ENCODE results near the gene RGS6. TPM values are rescaled to one million over a fixed set of nuclear protein-coding genes. Genes with fewer than 3 reads are reported as not detected.

Gene RGS6
- polyA plus RNA-seq, 3 donors: not detected

GRCh38 chr14:72063761-72064282 is 131.6 kb downstream of the RGS6 start:
- no peak overlapping the region for H3K27ac Mint-ChIP-seq
- H3K27me3 Mint-ChIP-seq (ENCODE audit: low read depth in 3 of 3): peaks cover 0 to 7% (median 0%) of the 10 kb centered on the region in 3 donors

GRCh38 chr14:72064501-72064900 is 132.3 kb downstream of the RGS6 start:
- Mint-ChIP-seq H3K9me3 (peaks cover 0 to 6% (median 0%) of the 10 kb centered on the region in 7 donors), H3K4me3 (no peak overlapping the region), H3K27ac (no peak overlapping the region), H3K27me3 (ENCODE audit: low read depth in 3 of 3) (peaks cover 0 to 7% (median 0%) of the 10 kb centered on the region in 3 donors), H3K36me3 (no peaks in the 10 kb centered on the region), H3K4me1 (no peaks in the 10 kb centered on the region)
- Histone ChIP-seq H4K20me1 (ENCODE audit: insufficient read depth, low read length) (no peaks in the 10 kb centered on the region), H3K36me3 (replicated peaks in 1 of 2; ENCODE audit: control insufficient read depth in 1 of 2, insufficient read depth in 2 of 2, low read length in 2 of 2) (no peaks in the 10 kb centered on the region), H3K27ac (ENCODE audit: low read depth in 1 of 2, low read length in 2 of 2) (no peak overlapping the region), H3K4me2 (replicated peaks; ENCODE audit: extremely low read depth, low read length, poor library complexity, severe bottlenecking) (no peak overlapping the region), H3K27me3 (ENCODE audit: control insufficient read depth in 2 of 2, insufficient read depth in 2 of 2, low read length in 2 of 2) (no peaks in the 10 kb centered on the region), H2AFZ (ENCODE audit: insufficient read depth, low read depth, low read length, poor library complexity, severe bottlenecking) (no peak overlapping the region), H3K79me2 (ENCODE audit: insufficient read depth, low read length) (no peaks in the 10 kb centered on the region), H3K9ac (ENCODE audit: insufficient read depth, low read length, poor library complexity, severe bottlenecking) (no peak overlapping the region), H3K9me3 (replicated peaks in 1 of 2; ENCODE audit: control insufficient read depth in 1 of 2, insufficient read depth in 1 of 2, low read length in 2 of 2) (no peaks in the 10 kb centered on the region), H3K4me1 (ENCODE audit: control insufficient read depth in 1 of 2, insufficient read depth in 2 of 2, low read length in 2 of 2) (no peaks in the 10 kb centered on the region), H3K4me3 (replicated peaks in 1 of 3; ENCODE audit: low read depth in 2 of 3, low read length in 3 of 3) (no peak overlapping the region)
- no peak for DNase-seq
- intact Hi-C loops (cut with micrococcal nuclease): no loop called here
- 92% methylated on average over 2 of the region's 4 CpGs for WGBS (ENCODE audit: insufficient coverage)
- TF ChIP-seq, protein P1, sequence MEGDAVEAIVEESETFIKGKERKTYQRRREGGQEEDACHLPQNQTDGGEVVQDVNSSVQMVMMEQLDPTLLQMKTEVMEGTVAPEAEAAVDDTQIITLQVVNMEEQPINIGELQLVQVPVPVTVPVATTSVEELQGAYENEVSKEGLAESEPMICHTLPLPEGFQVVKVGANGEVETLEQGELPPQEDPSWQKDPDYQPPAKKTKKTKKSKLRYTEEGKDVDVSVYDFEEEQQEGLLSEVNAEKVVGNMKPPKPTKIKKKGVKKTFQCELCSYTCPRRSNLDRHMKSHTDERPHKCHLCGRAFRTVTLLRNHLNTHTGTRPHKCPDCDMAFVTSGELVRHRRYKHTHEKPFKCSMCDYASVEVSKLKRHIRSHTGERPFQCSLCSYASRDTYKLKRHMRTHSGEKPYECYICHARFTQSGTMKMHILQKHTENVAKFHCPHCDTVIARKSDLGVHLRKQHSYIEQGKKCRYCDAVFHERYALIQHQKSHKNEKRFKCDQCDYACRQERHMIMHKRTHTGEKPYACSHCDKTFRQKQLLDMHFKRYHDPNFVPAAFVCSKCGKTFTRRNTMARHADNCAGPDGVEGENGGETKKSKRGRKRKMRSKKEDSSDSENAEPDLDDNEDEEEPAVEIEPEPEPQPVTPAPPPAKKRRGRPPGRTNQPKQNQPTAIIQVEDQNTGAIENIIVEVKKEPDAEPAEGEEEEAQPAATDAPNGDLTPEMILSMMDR (IDR thresholded peaks at IDR 0.05): no peak

More at GRCh38 chr14:72063761-72064282, 131.6 kb downstream of the RGS6 start:
- Histone ChIP-seq H4K20me1 (ENCODE audit: insufficient read depth, low read length) (no peaks in the 10 kb centered on the region), H3K4me2 (replicated peaks; ENCODE audit: extremely low read depth, low read length, poor library complexity, severe bottlenecking) (no peak overlapping the region), H3K27me3 (ENCODE audit: control insufficient read depth in 2 of 2, insufficient read depth in 2 of 2, low read length in 2 of 2) (no peaks in the 10 kb centered on the region), H3K9me3 (replicated peaks in 1 of 2; ENCODE audit: control insufficient read depth in 1 of 2, insufficient read depth in 1 of 2, low read length in 2 of 2) (no peaks in the 10 kb centered on the region), H3K4me3 (replicated peaks in 1 of 3; ENCODE audit: low read depth in 2 of 3, low read length in 3 of 3) (no peak overlapping the region), H3K36me3 (replicated peaks in 1 of 2; ENCODE audit: control insufficient read depth in 1 of 2, insufficient read depth in 2 of 2, low read length in 2 of 2) (no peaks in the 10 kb centered on the region), H2AFZ (ENCODE audit: insufficient read depth, low read depth, low read length, poor library complexity, severe bottlenecking) (no peak overlapping the region), H3K27ac (ENCODE audit: low read depth in 1 of 2, low read length in 2 of 2) (no peak overlapping the region), H3K4me1 (ENCODE audit: control insufficient read depth in 1 of 2, insufficient read depth in 2 of 2, low read length in 2 of 2) (no peaks in the 10 kb centered on the region), H3K9ac (ENCODE audit: insufficient read depth, low read length, poor library complexity, severe bottlenecking) (no peak overlapping the region), H3K79me2 (ENCODE audit: insufficient read depth, low read length) (no peaks in the 10 kb centered on the region)
- no peaks in the 10 kb centered on the region for H3K36me3 Mint-ChIP-seq
- H3K9me3 Mint-ChIP-seq: peaks cover 0 to 6% (median 0%) of the 10 kb centered on the region in 7 donors
- H3K4me1 Mint-ChIP-seq: no peaks in the 10 kb centered on the region
- TF ChIP-seq, protein P1 (IDR thresholded peaks at IDR 0.05): no peak
- H3K4me3 Mint-ChIP-seq: no peak overlapping the region
- DNase-seq: no peak
- WGBS (ENCODE audit: insufficient coverage): 67% methylated on average over 4 of the region's 4 CpGs
- intact Hi-C loops (cut with micrococcal nuclease): no loop called here
